ENCODE data around the gene ERP44. TPM values are rescaled to one million over a fixed set of nuclear protein-coding genes. Genes with fewer than 3 reads are reported as not detected.

ERP44 gene
- total and polyA plus RNA-seq, 2 donors (not counting 3 experiments of a cell fraction or from before 2014, with no cell fraction given), result 9.9 to 21.4 TPM

DNA sequence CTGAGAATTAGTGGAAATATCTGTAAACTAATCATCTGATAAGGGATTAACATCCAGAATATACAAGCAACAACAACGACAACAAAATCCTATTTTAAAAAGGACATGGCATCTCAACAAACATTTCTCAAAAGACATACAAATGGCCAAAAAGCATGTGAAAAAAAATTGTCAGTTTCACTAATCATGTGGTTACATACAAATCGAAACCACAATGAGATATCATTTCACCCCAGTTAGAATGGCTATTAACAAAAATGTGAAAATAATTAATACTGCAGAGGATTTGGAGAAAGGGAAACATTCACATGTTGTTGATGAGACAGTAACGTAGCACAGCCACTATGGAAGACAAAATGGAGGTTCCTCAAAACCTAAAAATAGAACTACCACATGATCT lies 69.5 kb downstream of the ERP44 start:
- Histone ChIP-seq H3K27ac (ENCODE audit: insufficient read depth, low read depth, low read length) (no peak overlapping the region), H3K9ac (replicated peaks; ENCODE audit: extremely low read depth, insufficient read depth, low read length) (no peak overlapping the region), H3K27me3 (ENCODE audit: control insufficient read depth in 2 of 2, insufficient read depth in 2 of 2, low read length in 2 of 2) (no peaks in the 10 kb centered on the region), H3K4me2 (ENCODE audit: insufficient read depth, low read length) (no peak overlapping the region), H3K9me1 (replicated peaks; ENCODE audit: control insufficient read depth, extremely low read depth, insufficient read depth, low read length) (no peaks in the 10 kb centered on the region), H3K4me3 (replicated peaks in 1 of 3; ENCODE audit: insufficient read depth in 1 of 3, low read depth in 1 of 3, low read length in 3 of 3) (no peak overlapping the region), H3K4me1 (ENCODE audit: control insufficient read depth, extremely low read depth, insufficient read depth, low read length) (no peaks in the 10 kb centered on the region), H4K20me1 (replicated peaks; ENCODE audit: control insufficient read depth, extremely low read depth, insufficient read depth, low read length) (no peaks in the 10 kb centered on the region), H2AFZ (ENCODE audit: low read depth, low read length) (no peak overlapping the region), H3K9me3 (replicated peaks; ENCODE audit: control insufficient read depth, insufficient read depth, low read length) (no peaks in the 10 kb centered on the region), H3K36me3 (ENCODE audit: control insufficient read depth in 2 of 2, extremely low read depth in 1 of 2, insufficient read depth in 2 of 2, low read length in 2 of 2) (no peaks in the 10 kb centered on the region), H3K79me2 (ENCODE audit: control insufficient read depth, insufficient read depth, low read length) (no peaks in the 10 kb centered on the region)
- POLR2A ChIA-PET, result no interaction called here
- FAIRE-seq (no peak), DNase-seq (ENCODE audit: low read depth, low spot score) (no peak)
- dilution Hi-C loops (cut with MboI; ENCODE audit: extremely low pct_ligation_motif_present, low sequenced_read_pairs) (no loop called here), intact Hi-C loops (cut with micrococcal nuclease) (loop anchor here (2.0 to 10.0 kb wide), 2 partner anchors 58 to 446 kb away; partner anchors contain the start of gene TMEFF1)
- CTCF ChIA-PET, result interaction anchor here (1.4 to 3.3 kb wide), 3 partner anchors 65 to 194 kb away, joined by 3 to 16 read pairs (median 6); no protein-coding TSS in a partner anchor
- TF ChIP-seq POLR2AphosphoS5 (IDR thresholded peaks at IDR 0.05; ENCODE audit: insufficient read depth, low read depth, low read length) (no peak), POLR2A (IDR thresholded peaks at IDR 0.05; ENCODE audit: low read depth, low read length) (no peak), JUN (IDR thresholded peaks at IDR 0.05; ENCODE audit: borderline replicate concordance, insufficient read depth, insufficient read length, low read depth) (no peak), GATA2 (IDR thresholded peaks at IDR 0.05; ENCODE audit: insufficient read depth, insufficient read length, low read depth, low read length) (no peak), CTCF (IDR thresholded peaks at IDR 0.05; ENCODE audit: extremely low read depth in 1 of 2, insufficient read depth in 1 of 2, low read depth in 1 of 2, low read length in 2 of 2) (no peak)
- BruUV-seq (replicated peaks), result no TSS peak

Data from endothelial cell of umbilical vein (primary cell).